GM18511 (cell line): ENCODE data around the gene GLIPR2.
A peak's percentile ranks its signal among the peaks of the same experiment; 100 is the strongest.
"Not testable (repeated sequence)": the region's sequence is repeated elsewhere in the genome, so short reads cannot be mapped to it uniquely, and the experiment has no call there.

ENCODE experiments used
- ATAC-seq: cut with Tn5 transposase; IDR thresholded peaks from one replicate; pipeline ENCODE4 v1.9.1; 2021; ENCODE audit warnings: mild to moderate bottlenecking, moderate library complexity; ENCODE audit not compliant: unreplicated experiment

The GLIPR2 gene

GRCh38 chr9:36143245-36143641 is 6.7 kb downstream of the GLIPR2 start:
- no peak for ATAC-seq

- no peak for ATAC-seq
Observed at GRCh38 chr9:36144309-36145232, 8.0 kb downstream of the GLIPR2 start.

- ATAC-seq, result no peak
Observed at GRCh38 chr9:36145970-36146369, 9.4 kb downstream of the GLIPR2 start.

- no peak for ATAC-seq
Observed at GRCh38 chr9:36146651-36147050, 10.1 kb downstream of the GLIPR2 start.

GRCh38 chr9:36147441-36148175 is 11.1 kb downstream of the GLIPR2 start:
- no peak for ATAC-seq

GRCh38 chr9:36148311-36149051 is 11.9 kb downstream of the GLIPR2 start:
- ATAC-seq, result peak; percentile 56

GRCh38 chr9:36149197-36149596 is 12.7 kb downstream of the GLIPR2 start:
- ATAC-seq, result no peak

- ATAC-seq, result no peak
Observed at GRCh38 chr9:36150574-36151315, 14.2 kb downstream of the GLIPR2 start.

- peak; percentile 83 for ATAC-seq
Observed at GRCh38 chr9:36151316-36152210, 15.0 kb downstream of the GLIPR2 start.

GRCh38 chr9:36152741-36153438 is 16.4 kb downstream of the GLIPR2 start:
- no peak for ATAC-seq

GRCh38 chr9:36153746-36154145 is 17.2 kb downstream of the GLIPR2 start:
- no peak for ATAC-seq

GRCh38 chr9:36154331-36154952 is 17.9 kb downstream of the GLIPR2 start:
- ATAC-seq, result no peak

GRCh38 chr9:36156116-36156515 is 19.6 kb downstream of the GLIPR2 start:
- ATAC-seq, result no peak

GRCh38 chr9:36158122-36158521 is 21.6 kb downstream of the GLIPR2 start:
- ATAC-seq, result no peak

- no peak for ATAC-seq
Observed at GRCh38 chr9:36158917-36159316, 22.4 kb downstream of the GLIPR2 start.

GRCh38 chr9:36159509-36159908 is 23.0 kb downstream of the GLIPR2 start:
- not testable (repeated sequence) for ATAC-seq

- ATAC-seq, result not testable (repeated sequence)
Observed at GRCh38 chr9:36160126-36160525, 23.6 kb downstream of the GLIPR2 start.

- no peak for ATAC-seq
Observed at GRCh38 chr9:36161187-36161586, 24.7 kb downstream of the GLIPR2 start.
